Measurements from ENCODE around the gene CBL. TPM values are rescaled to one million over a fixed set of nuclear protein-coding genes. Genes with fewer than 3 reads are reported as not detected.

The CBL gene
- total RNA-seq, 3 donors from 2014 or later (not counting 1 experiment from before 2014, with no cell fraction given): 29.0 to 32.5 (median 30.1) TPM

- WGBS (ENCODE audit: insufficient coverage): 48% methylated on average over 7 of the region's 7 CpGs
These were observed 76.4 kb downstream of the CBL start for GRCh38 chr11:119282495-119282894.

GRCh38 chr11:119284344-119285157 lies 78.4 kb downstream of the CBL start:
- H3K4me1 Mint-ChIP-seq: peaks cover 13 to 20% of the 10 kb centered on the region in 2 donors
- no peaks in the 10 kb centered on the region for H3K9me3 ChIP-seq (ENCODE audit: control insufficient read depth, insufficient read depth, low read length)
- H3K4me3 Mint-ChIP-seq: no peak overlapping the region

More at GRCh38 chr11:119282495-119282894, 76.4 kb downstream of the CBL start:
- no peaks in the 10 kb centered on the region for H3K9me3 Mint-ChIP-seq
- H3K36me3 ChIP-seq (ENCODE audit: control insufficient read depth, insufficient read depth, low read length): peaks cover 53% of the 10 kb centered on the region
- H3K4me1 ChIP-seq (ENCODE audit: control insufficient read depth, insufficient read depth, low read length): peaks cover 15% of the 10 kb centered on the region
- no peaks in the 10 kb centered on the region for H3K27me3 Mint-ChIP-seq (ENCODE audit: low read depth in 2 of 2)
- no peak overlapping the region for H3K4me3 Mint-ChIP-seq
- no peak overlapping the region for H3K4me3 ChIP-seq (ENCODE audit: low read length)
- DNase-seq (no peak), ATAC-seq (peak; percentile 54 to 89 (median 60))
- no peaks in the 10 kb centered on the region for H3K27me3 ChIP-seq (ENCODE audit: control insufficient read depth, insufficient read depth, low read length)
- TF ChIP-seq CTCF (IDR thresholded peaks at IDR 0.05): no peak
- peaks cover 13% of the 10 kb centered on the region for H3K36me3 Mint-ChIP-seq
- no peaks in the 10 kb centered on the region for H3K9me3 ChIP-seq (ENCODE audit: control insufficient read depth, insufficient read depth, low read length)
- H3K4me1 Mint-ChIP-seq: peaks cover 13 to 20% of the 10 kb centered on the region in 2 donors
- H3K27ac Mint-ChIP-seq: peak overlapping the region in 1 of 2 donors; percentile 5
- no peak overlapping the region for H3K27ac ChIP-seq (ENCODE audit: low read length)
- intact Hi-C loops (cut with micrococcal nuclease): loop anchor here (5.0 kb wide), 1 partner anchor 75 kb away; the partner anchor contains the start of gene CBL

GRCh38 chr11:119285431-119285830 lies 79.3 kb downstream of the CBL start:
- WGBS (ENCODE audit: insufficient coverage): 98% methylated on average over 9 of the region's 9 CpGs
- Mint-ChIP-seq H3K27ac (no peak overlapping the region), H3K4me3 (no peak overlapping the region)

More at GRCh38 chr11:119284344-119285157, 78.4 kb downstream of the CBL start:
- Mint-ChIP-seq H3K9me3 (no peaks in the 10 kb centered on the region), H3K27me3 (ENCODE audit: low read depth in 2 of 2) (no peaks in the 10 kb centered on the region), H3K27ac (no peak overlapping the region), H3K36me3 (peaks cover 10% of the 10 kb centered on the region)
- TF ChIP-seq CTCF (IDR thresholded peaks at IDR 0.05): no peak
- ATAC-seq (peak; percentile 57 to 64 (median 57)), DNase-seq (peak in 1 of 2 donors; percentile 77)
- Histone ChIP-seq H3K4me1 (ENCODE audit: control insufficient read depth, insufficient read depth, low read length) (peaks cover 15% of the 10 kb centered on the region), H3K4me3 (ENCODE audit: low read length) (no peak overlapping the region), H3K36me3 (ENCODE audit: control insufficient read depth, insufficient read depth, low read length) (peaks cover 51% of the 10 kb centered on the region), H3K27ac (ENCODE audit: low read length) (no peak overlapping the region), H3K27me3 (ENCODE audit: control insufficient read depth, insufficient read depth, low read length) (no peaks in the 10 kb centered on the region)
- 73% methylated on average over 9 of the region's 9 CpGs for WGBS (ENCODE audit: insufficient coverage)
- intact Hi-C loops (cut with micrococcal nuclease): loop anchor here (5.0 kb wide), 1 partner anchor 77 kb away; the partner anchor contains the start of gene CBL

More at GRCh38 chr11:119285431-119285830, 79.3 kb downstream of the CBL start:
- Mint-ChIP-seq H3K9me3 (no peaks in the 10 kb centered on the region), H3K36me3 (peaks cover 10% of the 10 kb centered on the region), H3K27me3 (ENCODE audit: low read depth in 2 of 2) (no peaks in the 10 kb centered on the region), H3K4me1 (peaks cover 13 to 20% of the 10 kb centered on the region in 2 donors)
- ATAC-seq (no peak), DNase-seq (no peak)
- H3K9me3 ChIP-seq (ENCODE audit: control insufficient read depth, insufficient read depth, low read length): no peaks in the 10 kb centered on the region
- no peak overlapping the region for H3K27ac ChIP-seq (ENCODE audit: low read length)
- no peaks in the 10 kb centered on the region for H3K27me3 ChIP-seq (ENCODE audit: control insufficient read depth, insufficient read depth, low read length)
- peaks cover 48% of the 10 kb centered on the region for H3K36me3 ChIP-seq (ENCODE audit: control insufficient read depth, insufficient read depth, low read length)
- no peak for TF ChIP-seq CTCF (IDR thresholded peaks at IDR 0.05)
- intact Hi-C loops (cut with micrococcal nuclease): no loop called here
- peaks cover 15% of the 10 kb centered on the region for H3K4me1 ChIP-seq (ENCODE audit: control insufficient read depth, insufficient read depth, low read length)
- H3K4me3 ChIP-seq (ENCODE audit: low read length): no peak overlapping the region

Data from natural killer cell (primary cell).